B cell (primary cell): Measurements from ENCODE around the gene RBM20.

ENCODE experiments used
- CTCF ChIP-seq: fragments of 200-600 bp; IDR thresholded peaks from one replicate; pipeline ENCODE4 v1.8.0; 2022; ENCODE audit warnings: antibody characterized with exemption, mild to moderate bottlenecking
- EZH2 ChIP-seq: IDR thresholded peaks from 2 replicates; pipeline ENCODE4 v1.6.1; 2012; ENCODE audit warnings: borderline replicate concordance, low read depth, mild to moderate bottlenecking, moderate library complexity, low read length; ENCODE audit not compliant: insufficient read depth, poor library complexity, severe bottlenecking

DNA sequence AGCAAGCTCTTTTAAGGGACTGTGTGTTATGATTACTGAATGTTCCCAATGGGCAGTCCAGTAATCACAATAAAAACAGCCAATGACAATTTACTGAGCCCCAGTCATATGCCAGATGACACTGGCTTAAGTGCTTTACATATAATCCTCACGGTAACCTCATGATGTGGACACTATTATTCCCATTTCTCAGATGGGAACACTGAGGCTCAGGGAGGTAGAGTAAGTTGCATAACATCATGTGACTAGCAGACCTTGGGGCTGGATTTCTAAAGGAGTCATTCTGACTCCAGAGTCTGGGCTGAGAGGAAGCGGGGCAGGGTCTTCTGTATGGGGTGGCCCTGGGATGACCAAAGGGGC, 7.6 kb upstream of the RBM20 start:
- no peak for TF ChIP-seq CTCF
- no peak for TF ChIP-seq EZH2
